Neural cell (in vitro differentiated cells): ENCODE measurements around the gene SETD2. TPM values are rescaled to one million over a fixed set of nuclear protein-coding genes. Genes with fewer than 3 reads are reported as not detected.

Source experiments
- H2AFZ ChIP-seq: fragments of 200-600, 300-800 bp; sonication (generic), shearing (Covaris generic); 2 replicates; pipeline ENCODE4 v1.6.0; 2014; ENCODE audit warnings: low read depth, mild to moderate bottlenecking, antibody characterized with exemption, low read length, moderate library complexity
- H3F3A ChIP-seq: fragments of 200-600 bp; shearing (Covaris generic); 2 replicates; pipeline ENCODE4 v1.6.1; 2016; ENCODE audit warnings: mild to moderate bottlenecking, moderate library complexity, mixed read lengths, antibody characterized with exemption, low read length; ENCODE audit not compliant: insufficient read depth, poor library complexity, severe bottlenecking
- H3K27ac ChIP-seq: fragments of 200-600, 300-800 bp; sonication (generic), shearing (Covaris generic); 2 replicates; pipeline ENCODE4 v1.5.1; 2014; ENCODE audit warnings: mild to moderate bottlenecking, low read length, moderate library complexity
- H3K27me3 ChIP-seq: fragments of 300-800, 200-600 bp; sonication (generic), shearing (Covaris generic); 2 replicates; pipeline ENCODE4 v1.6.0; 2014; ENCODE audit warnings: mild to moderate bottlenecking, low read depth, low read length, moderate library complexity; ENCODE audit not compliant: insufficient read depth
- H3K36me3 ChIP-seq: fragments of 300-800, 200-600 bp; sonication (generic), shearing (Covaris generic); 2 replicates; pipeline ENCODE4 v1.5.1; 2014; ENCODE audit warnings: mild to moderate bottlenecking, antibody characterized with exemption, low read length, moderate library complexity; ENCODE audit not compliant: insufficient read depth
- H3K4me2 ChIP-seq: fragments of 300-800, 200-600 bp; sonication (generic), shearing (Covaris generic); 2 replicates; pipeline ENCODE4 v1.6.0; 2014; ENCODE audit warnings: mild to moderate bottlenecking, low read length
- H3K4me3 ChIP-seq: fragments of 300-800, 200-600 bp; sonication (generic), shearing (Covaris generic); 2 replicates; pipeline ENCODE4 v1.5.1; 2014; ENCODE audit warnings: mild to moderate bottlenecking, low read length, moderate library complexity
- H3K79me2 ChIP-seq: fragments of 200-600 bp; shearing (Covaris generic); replicated peaks from 2 replicates; pipeline ENCODE4 v1.6.0; 2014; ENCODE audit warnings: mild to moderate bottlenecking, low read length, moderate library complexity; ENCODE audit not compliant: insufficient read depth
- H3K9ac ChIP-seq: fragments of 300-800, 200-600 bp; sonication (generic), shearing (Covaris generic); 2 replicates; pipeline ENCODE4 v1.6.1; 2016; ENCODE audit warnings: mild to moderate bottlenecking, low read length, mixed read lengths
- H3K9me2 ChIP-seq: fragments of 200-600 bp; shearing (Covaris generic); 2 replicates; pipeline ENCODE4 v1.6.1; 2016; ENCODE audit warnings: mild to moderate bottlenecking, low read length, mixed read lengths; ENCODE audit not compliant: insufficient read depth
- H3K9me3 ChIP-seq: fragments of 200-600, 300-800 bp; sonication (generic), shearing (Covaris generic); 2 replicates; pipeline ENCODE4 v1.6.1; 2016; ENCODE audit warnings: mild to moderate bottlenecking, mixed run types, low read length, moderate library complexity, mixed read lengths
- H4K20me1 ChIP-seq: fragments of 200-600 bp; shearing (Covaris generic); 2 replicates; pipeline ENCODE4 v1.6.1; 2016; ENCODE audit warnings: mild to moderate bottlenecking, mixed run types; ENCODE audit not compliant: insufficient read depth
- EP300 ChIP-seq: fragments of 450-650 bp; conservative IDR thresholded peaks from 2 replicates; pipeline ENCODE4 v1.6.1; 2014; ENCODE audit warnings: antibody characterized with exemption, mild to moderate bottlenecking, moderate library complexity; ENCODE audit not compliant: poor library complexity, severe bottlenecking
- EZH2 ChIP-seq: fragments of 200-600, 300-800 bp; shearing (Covaris generic), sonication (generic); IDR thresholded peaks from 2 replicates; pipeline ENCODE4 v1.6.1; 2014; ENCODE audit warnings: antibody characterized with exemption, low read length, borderline replicate concordance, mild to moderate bottlenecking; ENCODE audit not compliant: insufficient read depth, poor library complexity, severe bottlenecking
- MXI1 ChIP-seq: fragments of 450-650 bp; conservative IDR thresholded peaks from 2 replicates; pipeline ENCODE4 v1.6.1; 2014; ENCODE audit warnings: antibody characterized with exemption, mild to moderate bottlenecking; ENCODE audit not compliant: poor library complexity, severe bottlenecking
- POLR2AphosphoS5 ChIP-seq: IDR thresholded peaks from 2 replicates; pipeline ENCODE4 v1.6.1; 2012
- RAD21 ChIP-seq: fragments of 450-650 bp; conservative IDR thresholded peaks from 2 replicates; pipeline ENCODE4 v1.6.1; 2014; ENCODE audit warnings: antibody characterized with exemption, mild to moderate bottlenecking, moderate library complexity
- SMC3 ChIP-seq: fragments of 450-650 bp; conservative IDR thresholded peaks from 2 replicates; pipeline ENCODE4 v1.6.1; 2014; ENCODE audit warnings: antibody characterized with exemption, mild to moderate bottlenecking, moderate library complexity; ENCODE audit not compliant: poor library complexity
- TAF1 ChIP-seq: IDR thresholded peaks from 2 replicates; pipeline ENCODE4 v1.6.1; 2012; ENCODE audit warnings: low read depth
- polyA plus RNA-seq: library from polyadenylated mRNA; depleted of rRNA; stranded (reverse); fragments of >200 nt; gene quantifications from 2 replicates; pipeline ENCODE4 v1.2.3, GENCODE V29; 2014
- TF ChIP-seq, protein P1 (sequence below): IDR thresholded peaks from 2 replicates; pipeline ENCODE4 v1.6.1; 2012; ENCODE audit warnings: borderline replicate concordance
- TF ChIP-seq, protein P2 (sequence below): fragments of 450-650 bp; IDR thresholded peaks from 2 replicates; pipeline ENCODE4 v1.5.1; 2014; ENCODE audit warnings: antibody characterized with exemption, mild to moderate bottlenecking, moderate library complexity; ENCODE audit not compliant: poor library complexity, severe bottlenecking

SETD2 gene
- polyA plus RNA-seq, 1 donor from 2014 or later, result 18.4 TPM

DNA sequence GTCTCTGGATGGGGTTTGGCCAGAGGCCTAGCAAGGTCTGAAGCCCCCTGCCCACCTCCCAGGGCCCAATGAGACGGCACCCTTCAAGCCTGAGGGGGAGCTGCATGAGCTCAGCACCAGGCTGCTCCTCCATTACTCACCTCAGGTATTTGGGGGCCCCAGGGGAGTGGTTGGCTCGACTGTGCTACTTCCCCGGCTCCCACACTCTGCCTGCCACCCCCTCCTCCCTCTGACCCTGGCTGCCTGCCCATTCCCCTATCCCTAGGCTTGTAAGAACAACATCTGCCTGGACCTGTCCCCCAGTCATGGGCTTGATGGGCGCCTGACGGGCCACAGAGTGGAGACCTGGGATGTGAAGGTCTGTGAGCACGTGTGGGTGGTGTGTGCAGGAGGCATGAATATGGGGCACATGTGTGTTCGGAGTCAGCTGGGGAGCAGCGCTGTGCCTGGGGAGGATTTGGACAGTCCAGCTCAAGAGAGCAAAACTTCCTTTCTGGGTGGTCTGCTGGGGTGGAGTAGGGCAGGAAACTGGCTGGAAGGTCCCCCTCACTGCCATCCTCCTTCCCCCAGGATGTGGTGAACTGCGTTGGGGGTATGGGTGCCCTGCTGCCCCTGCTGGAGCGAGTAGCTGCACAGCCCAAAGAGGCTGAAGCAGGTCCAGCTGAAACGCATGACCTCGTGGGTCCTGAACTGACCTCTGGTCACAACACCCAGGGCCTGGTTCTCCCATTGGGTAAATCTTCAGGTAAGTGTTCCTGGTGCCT lies 167.0 kb downstream of the SETD2 start:
- Histone ChIP-seq H3K79me2 (no peaks in the 10 kb centered on the region), H4K20me1 (no peaks in the 10 kb centered on the region), H3K4me3 (no peak overlapping the region), H3K9me2 (no peaks in the 10 kb centered on the region), H3K9me3 (no peaks in the 10 kb centered on the region), H3K36me3 (no peaks in the 10 kb centered on the region), H3K4me2 (no peak overlapping the region), H2AFZ (no peak overlapping the region), H3K27me3 (no peaks in the 10 kb centered on the region), H3K27ac (no peak overlapping the region), H3F3A (no peaks in the 10 kb centered on the region), H3K9ac (no peak overlapping the region)
- TF ChIP-seq RAD21, result no peak

DNA sequence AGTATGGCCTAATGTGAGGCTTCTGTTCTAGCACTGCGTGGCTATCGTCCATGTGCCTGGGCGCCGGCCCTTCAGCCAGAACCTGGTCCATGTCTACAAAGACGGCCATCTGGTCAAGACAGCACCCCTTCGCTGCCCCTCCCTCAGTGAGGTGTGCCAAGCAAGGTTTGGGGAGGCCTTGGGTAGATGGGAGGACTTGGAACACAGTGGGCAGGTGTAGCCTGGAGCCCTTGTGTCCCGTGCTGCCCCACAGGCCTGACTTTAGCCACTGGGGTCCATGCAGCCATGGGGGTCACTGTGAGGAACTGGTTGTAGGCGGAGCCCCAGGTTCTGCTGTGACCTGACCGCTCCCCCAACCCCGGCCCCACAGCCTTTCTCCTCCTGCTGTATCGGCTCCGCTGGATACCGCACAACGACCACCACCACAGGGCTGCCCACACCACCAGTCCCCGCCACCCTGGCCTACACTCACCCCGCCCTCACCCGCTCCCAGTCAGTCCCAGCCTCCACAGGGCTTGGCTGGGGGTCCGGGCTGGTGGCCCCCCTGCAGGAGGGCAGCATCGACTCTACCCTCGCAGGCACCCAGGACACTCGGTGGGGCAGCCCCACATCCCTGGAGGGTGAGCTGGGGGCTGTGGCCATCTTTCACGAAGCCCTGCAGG lies 167.9 kb downstream of the SETD2 start:
- Histone ChIP-seq H3K9ac (no peak overlapping the region), H3F3A (no peaks in the 10 kb centered on the region)

More for the DNA sequence above, 167.9 kb downstream of the SETD2 start:
- TF ChIP-seq POLR2AphosphoS5 (no peak), RAD21 (no peak), EP300 (no peak), SMC3 (no peak), EZH2 (no peak), TAF1 (no peak), MXI1 (no peak)
- TF ChIP-seq, protein P1, sequence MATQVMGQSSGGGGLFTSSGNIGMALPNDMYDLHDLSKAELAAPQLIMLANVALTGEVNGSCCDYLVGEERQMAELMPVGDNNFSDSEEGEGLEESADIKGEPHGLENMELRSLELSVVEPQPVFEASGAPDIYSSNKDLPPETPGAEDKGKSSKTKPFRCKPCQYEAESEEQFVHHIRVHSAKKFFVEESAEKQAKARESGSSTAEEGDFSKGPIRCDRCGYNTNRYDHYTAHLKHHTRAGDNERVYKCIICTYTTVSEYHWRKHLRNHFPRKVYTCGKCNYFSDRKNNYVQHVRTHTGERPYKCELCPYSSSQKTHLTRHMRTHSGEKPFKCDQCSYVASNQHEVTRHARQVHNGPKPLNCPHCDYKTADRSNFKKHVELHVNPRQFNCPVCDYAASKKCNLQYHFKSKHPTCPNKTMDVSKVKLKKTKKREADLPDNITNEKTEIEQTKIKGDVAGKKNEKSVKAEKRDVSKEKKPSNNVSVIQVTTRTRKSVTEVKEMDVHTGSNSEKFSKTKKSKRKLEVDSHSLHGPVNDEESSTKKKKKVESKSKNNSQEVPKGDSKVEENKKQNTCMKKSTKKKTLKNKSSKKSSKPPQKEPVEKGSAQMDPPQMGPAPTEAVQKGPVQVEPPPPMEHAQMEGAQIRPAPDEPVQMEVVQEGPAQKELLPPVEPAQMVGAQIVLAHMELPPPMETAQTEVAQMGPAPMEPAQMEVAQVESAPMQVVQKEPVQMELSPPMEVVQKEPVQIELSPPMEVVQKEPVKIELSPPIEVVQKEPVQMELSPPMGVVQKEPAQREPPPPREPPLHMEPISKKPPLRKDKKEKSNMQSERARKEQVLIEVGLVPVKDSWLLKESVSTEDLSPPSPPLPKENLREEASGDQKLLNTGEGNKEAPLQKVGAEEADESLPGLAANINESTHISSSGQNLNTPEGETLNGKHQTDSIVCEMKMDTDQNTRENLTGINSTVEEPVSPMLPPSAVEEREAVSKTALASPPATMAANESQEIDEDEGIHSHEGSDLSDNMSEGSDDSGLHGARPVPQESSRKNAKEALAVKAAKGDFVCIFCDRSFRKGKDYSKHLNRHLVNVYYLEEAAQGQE, result no peak
- TF ChIP-seq, protein P2, sequence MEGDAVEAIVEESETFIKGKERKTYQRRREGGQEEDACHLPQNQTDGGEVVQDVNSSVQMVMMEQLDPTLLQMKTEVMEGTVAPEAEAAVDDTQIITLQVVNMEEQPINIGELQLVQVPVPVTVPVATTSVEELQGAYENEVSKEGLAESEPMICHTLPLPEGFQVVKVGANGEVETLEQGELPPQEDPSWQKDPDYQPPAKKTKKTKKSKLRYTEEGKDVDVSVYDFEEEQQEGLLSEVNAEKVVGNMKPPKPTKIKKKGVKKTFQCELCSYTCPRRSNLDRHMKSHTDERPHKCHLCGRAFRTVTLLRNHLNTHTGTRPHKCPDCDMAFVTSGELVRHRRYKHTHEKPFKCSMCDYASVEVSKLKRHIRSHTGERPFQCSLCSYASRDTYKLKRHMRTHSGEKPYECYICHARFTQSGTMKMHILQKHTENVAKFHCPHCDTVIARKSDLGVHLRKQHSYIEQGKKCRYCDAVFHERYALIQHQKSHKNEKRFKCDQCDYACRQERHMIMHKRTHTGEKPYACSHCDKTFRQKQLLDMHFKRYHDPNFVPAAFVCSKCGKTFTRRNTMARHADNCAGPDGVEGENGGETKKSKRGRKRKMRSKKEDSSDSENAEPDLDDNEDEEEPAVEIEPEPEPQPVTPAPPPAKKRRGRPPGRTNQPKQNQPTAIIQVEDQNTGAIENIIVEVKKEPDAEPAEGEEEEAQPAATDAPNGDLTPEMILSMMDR, result no peak
- Histone ChIP-seq H3K27ac (no peak overlapping the region), H2AFZ (no peak overlapping the region), H4K20me1 (no peaks in the 10 kb centered on the region), H3K4me2 (no peak overlapping the region), H3K9me3 (no peaks in the 10 kb centered on the region), H3K79me2 (no peaks in the 10 kb centered on the region), H3K9me2 (no peaks in the 10 kb centered on the region), H3K27me3 (no peaks in the 10 kb centered on the region), H3K4me3 (no peak overlapping the region), H3K36me3 (no peaks in the 10 kb centered on the region)
